Keratinocyte (primary cell): ENCODE data around the gene TBC1D5.

ENCODE experiments used
- EZH2 ChIP-seq: IDR thresholded peaks from one replicate; pipeline ENCODE4 v1.6.1; 2012; ENCODE audit warnings: inconsistent platforms, mild to moderate bottlenecking, low read length, moderate library complexity
- TF ChIP-seq, protein P1 (sequence below), 3 experiments: IDR thresholded peaks in 1 of 3; conservative IDR thresholded peaks in 1 of 3; optimal IDR thresholded peaks in 1 of 3; 2 replicates in 2 of 3; 3 replicates in 1 of 3; pipeline versions ENCODE3 to v1.5.1; 2011; ENCODE audit warnings: low read length in 3 of 3, mild to moderate bottlenecking in 3 of 3, moderate library complexity in 2 of 3, control low read depth in 1 of 3, inconsistent platforms in 1 of 3; ENCODE audit not compliant: insufficient read depth in 2 of 3; ENCODE audit errors: extremely low read depth in 1 of 3

DNA sequence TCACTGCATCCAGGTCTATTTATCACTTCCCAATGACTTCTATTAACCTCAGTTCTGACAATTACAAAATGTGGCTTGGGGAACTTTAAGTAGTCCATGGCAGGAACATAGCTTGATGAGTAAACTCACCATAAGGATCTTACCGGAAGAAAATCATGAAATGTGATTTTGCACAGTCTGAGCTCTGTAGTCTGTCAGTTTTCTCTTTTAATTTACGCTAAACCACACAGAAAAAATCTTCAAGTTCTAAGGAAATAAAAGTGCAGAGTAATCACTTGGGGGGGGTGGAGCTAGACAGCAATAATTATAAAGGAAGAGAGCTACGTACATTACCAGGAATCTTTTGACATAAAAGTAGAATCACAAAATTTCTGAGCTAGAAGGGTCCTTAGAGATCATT, 9.2 kb downstream of the TBC1D5 start:
- TF ChIP-seq EZH2, result no peak
- TF ChIP-seq, protein P1, sequence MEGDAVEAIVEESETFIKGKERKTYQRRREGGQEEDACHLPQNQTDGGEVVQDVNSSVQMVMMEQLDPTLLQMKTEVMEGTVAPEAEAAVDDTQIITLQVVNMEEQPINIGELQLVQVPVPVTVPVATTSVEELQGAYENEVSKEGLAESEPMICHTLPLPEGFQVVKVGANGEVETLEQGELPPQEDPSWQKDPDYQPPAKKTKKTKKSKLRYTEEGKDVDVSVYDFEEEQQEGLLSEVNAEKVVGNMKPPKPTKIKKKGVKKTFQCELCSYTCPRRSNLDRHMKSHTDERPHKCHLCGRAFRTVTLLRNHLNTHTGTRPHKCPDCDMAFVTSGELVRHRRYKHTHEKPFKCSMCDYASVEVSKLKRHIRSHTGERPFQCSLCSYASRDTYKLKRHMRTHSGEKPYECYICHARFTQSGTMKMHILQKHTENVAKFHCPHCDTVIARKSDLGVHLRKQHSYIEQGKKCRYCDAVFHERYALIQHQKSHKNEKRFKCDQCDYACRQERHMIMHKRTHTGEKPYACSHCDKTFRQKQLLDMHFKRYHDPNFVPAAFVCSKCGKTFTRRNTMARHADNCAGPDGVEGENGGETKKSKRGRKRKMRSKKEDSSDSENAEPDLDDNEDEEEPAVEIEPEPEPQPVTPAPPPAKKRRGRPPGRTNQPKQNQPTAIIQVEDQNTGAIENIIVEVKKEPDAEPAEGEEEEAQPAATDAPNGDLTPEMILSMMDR (optimal IDR thresholded peaks at IDR 0.05 in 1 of 3, IDR thresholded peaks at IDR 0.05 in 1 of 3, conservative IDR thresholded peaks at IDR 0.05 in 1 of 3; ENCODE audit: extremely low read depth in 1 of 3, insufficient read depth in 2 of 3, low read length in 3 of 3), result no peak
